GM13976 (cell line): ENCODE measurements around the gene MOCOS.

Source experiments
- DNase-seq: peaks from one replicate; pipeline ENCODE4 v3.0.0; 2012; ENCODE audit warnings: low spot score
- CTCF ChIP-seq: IDR thresholded peaks from 2 replicates; pipeline ENCODE4 v1.5.1; 2012; ENCODE audit warnings: borderline replicate concordance, mild to moderate bottlenecking; ENCODE audit not compliant: insufficient read depth; ENCODE audit errors: extremely low read depth, missing control alignments, control extremely low read depth
- in situ Hi-C: fragments of 300-500 bp; cut with MboI; formaldehyde crosslinking; loops from one replicate; pipeline ENCODE4 v1.12.0; 2022; ENCODE audit warnings: low sequenced_read_pairs, mixed read lengths, inconsistent platforms; ENCODE audit not compliant: unreplicated experiment

MOCOS gene

GRCh38 chr18:36185901-36186460 lies 1.3 kb upstream of the MOCOS start:
- DNase-seq: no peak
- no peak for TF ChIP-seq CTCF
- in situ Hi-C loops: no loop called here

- in situ Hi-C loops: no loop called here
- peak; percentile 55 for DNase-seq
Measured at GRCh38 chr18:36186461-36187192, 670 bp upstream of the MOCOS start.

DNA sequence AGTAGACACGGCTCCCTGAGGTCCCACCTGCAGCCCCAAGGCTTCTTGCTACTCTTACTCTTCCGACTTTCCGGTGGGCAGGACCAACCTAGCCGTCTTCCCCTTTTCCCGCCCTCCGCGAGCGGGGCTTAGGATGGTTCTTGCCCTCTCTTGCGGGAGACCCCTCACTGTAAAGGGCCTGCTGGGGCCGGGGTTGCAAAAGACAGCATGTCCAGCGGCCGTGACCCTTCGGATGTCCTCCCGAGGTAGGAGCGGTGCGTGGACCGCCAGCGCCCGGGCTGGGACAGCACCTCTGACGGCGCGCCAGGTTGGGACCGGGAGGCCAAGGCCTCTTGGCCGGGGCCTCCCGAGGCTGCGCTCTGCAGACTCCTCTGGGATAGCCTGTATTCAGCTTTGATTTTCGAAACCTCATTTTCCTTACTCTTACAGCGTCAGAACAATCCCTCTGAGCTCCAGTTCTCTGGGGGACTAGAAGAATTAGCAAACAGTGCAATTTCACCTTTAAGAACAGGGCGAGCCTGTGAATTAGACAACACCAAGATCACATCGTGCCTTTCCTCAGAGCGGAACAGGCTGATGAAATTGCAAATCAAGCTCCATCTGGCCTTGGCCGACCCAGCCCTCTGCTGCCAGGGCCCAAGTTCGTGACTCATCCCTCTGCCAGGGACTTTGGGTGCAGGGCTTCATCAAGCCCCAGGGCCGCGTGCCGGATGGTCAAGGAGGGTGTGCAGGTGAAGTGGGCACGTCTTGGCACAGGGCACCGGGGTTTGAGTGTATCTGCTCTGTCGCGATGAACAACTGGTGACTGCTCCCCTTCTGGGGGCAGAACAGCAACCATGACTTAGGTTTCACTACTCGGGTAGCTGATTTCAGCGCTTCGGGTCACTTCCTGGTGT lies 777 bp downstream of the MOCOS start:
- TF ChIP-seq CTCF: no peak
- in situ Hi-C loops: no loop called here
- peak; percentile 42 for DNase-seq

More at GRCh38 chr18:36186461-36187192, 670 bp upstream of the MOCOS start:
- no peak for TF ChIP-seq CTCF

DNA sequence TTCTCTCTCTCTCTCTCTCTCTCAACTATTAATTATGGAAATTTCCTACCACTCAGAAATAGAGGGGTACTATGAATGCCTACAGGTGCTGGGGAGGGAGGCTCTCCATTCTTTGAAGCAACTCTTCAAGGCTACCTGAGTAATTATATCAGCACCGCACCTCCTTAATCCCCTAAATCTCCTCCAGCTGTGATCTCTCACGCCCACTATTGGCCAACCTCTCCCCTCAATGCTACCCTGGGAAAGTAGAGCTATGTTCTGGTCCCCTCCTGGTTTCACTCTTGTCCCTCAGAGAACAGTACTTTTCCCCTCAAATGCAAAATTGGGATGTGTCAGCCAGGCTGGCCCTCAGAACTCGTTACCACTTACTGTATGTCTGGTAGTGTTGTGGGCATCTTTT lies 1.6 kb downstream of the MOCOS start:
- no peak for TF ChIP-seq CTCF
- no peak for DNase-seq
- in situ Hi-C loops: no loop called here

GRCh38 chr18:36189486-36189885 lies 2.2 kb downstream of the MOCOS start:
- no peak for DNase-seq
- TF ChIP-seq CTCF: no peak
- in situ Hi-C loops: no loop called here

DNA sequence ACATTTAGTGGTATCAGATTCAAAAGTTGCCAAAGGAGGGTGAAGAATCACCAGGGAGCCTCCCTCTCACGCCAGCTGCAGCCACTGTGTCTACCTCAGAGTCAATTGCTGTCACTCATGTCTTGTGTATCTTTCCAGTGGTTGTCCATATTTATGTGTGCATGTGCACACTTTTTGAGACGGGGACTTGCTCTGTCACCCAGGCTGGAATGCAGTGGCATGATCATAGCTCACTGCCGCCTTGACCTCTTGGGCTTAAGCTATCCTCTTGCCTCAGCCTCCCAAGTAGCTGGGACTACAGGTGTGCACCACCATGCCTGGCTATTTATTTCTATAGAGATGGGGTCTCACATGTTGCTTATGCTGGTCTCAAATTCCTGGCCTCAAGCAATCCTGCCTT lies 4.0 kb downstream of the MOCOS start:
- in situ Hi-C loops: no loop called here
- no peak for TF ChIP-seq CTCF
- no peak for DNase-seq
